Activated naive CD4-positive, alpha-beta T cell treated with anti-CD3 and anti-CD28 coated beads, Interleukin-2, amount 50 U/mL, for 72 hours (primary cell): ENCODE measurements around the gene MMRN2. TPM values are rescaled to one million over a fixed set of nuclear protein-coding genes. Genes with fewer than 3 reads are reported as not detected.
"Not testable (repeated sequence)": the region's sequence is repeated elsewhere in the genome, so short reads cannot be mapped to it uniquely, and the experiment has no call there.

Experiments
- ATAC-seq, 2 donors: fragments of 150-1000 bp; cut with Tn5 transposase; 2 replicates each; pipeline ENCODE4 v1.10.0; 2021; ENCODE audit warnings: mild to moderate bottlenecking in 2 of 2, moderate library complexity in 2 of 2
- DNase-seq, 2 donors: peaks; one replicate each; pipeline ENCODE4 v3.0.0; 2021 to 2022; ENCODE audit warnings: low spot score in 2 of 2
- H3K27ac Mint-ChIP-seq, 2 donors: one replicate each; pipeline ENCODE4 v1.8.0; 2022; ENCODE audit warnings: mild to moderate bottlenecking in 2 of 2, mixed read lengths in 2 of 2
- H3K36me3 Mint-ChIP-seq, 2 donors: one replicate each; pipeline ENCODE4 v1.8.0; 2022; ENCODE audit warnings: mixed read lengths in 2 of 2
- H3K9me3 Mint-ChIP-seq, 2 donors: one replicate each; pipeline ENCODE4 v1.8.0; 2022; ENCODE audit warnings: mixed read lengths in 2 of 2
- total RNA-seq, 2 donors: library from RNA; stranded (reverse); gene quantifications; one replicate each; pipeline ENCODE4 v1.2.3, GENCODE V29; 2022

The MMRN2 gene
- total RNA-seq, 2 donors from 2014 or later, result not detected

DNA sequence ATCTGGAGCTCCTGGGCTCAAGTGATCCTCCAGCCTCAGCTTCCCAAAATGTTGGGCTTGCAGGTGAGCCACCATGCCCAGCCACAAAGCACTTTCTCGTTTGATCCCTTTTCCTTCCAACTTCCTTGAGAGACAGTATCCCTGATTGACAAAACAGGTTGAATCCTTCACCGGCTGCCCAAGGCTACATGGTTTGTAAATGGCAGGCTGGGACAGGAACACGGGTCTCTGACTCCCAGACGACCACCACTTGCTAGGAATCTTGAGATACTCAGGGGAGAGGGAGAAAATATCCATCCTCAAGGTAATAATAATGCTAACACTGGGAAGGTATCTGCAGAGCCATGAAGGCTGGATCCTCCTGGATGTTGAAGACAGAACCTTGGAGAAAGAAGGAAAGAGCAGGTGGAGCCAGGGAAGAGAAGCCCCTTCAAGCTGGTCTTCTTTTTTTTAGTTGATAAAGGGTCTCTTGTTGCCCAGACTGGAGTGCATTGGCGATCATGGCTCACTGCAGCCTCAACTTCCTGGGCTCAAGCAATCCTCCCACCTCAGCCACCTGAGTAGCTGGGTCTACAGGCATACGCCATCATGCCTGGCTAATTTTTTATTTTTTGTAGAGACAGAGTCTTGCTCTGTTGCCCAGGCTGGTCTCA is 19.8 kb downstream of the MMRN2 start:
- ATAC-seq, result no peak
- H3K9me3 Mint-ChIP-seq, result no peaks in the 10 kb centered on the region

DNA sequence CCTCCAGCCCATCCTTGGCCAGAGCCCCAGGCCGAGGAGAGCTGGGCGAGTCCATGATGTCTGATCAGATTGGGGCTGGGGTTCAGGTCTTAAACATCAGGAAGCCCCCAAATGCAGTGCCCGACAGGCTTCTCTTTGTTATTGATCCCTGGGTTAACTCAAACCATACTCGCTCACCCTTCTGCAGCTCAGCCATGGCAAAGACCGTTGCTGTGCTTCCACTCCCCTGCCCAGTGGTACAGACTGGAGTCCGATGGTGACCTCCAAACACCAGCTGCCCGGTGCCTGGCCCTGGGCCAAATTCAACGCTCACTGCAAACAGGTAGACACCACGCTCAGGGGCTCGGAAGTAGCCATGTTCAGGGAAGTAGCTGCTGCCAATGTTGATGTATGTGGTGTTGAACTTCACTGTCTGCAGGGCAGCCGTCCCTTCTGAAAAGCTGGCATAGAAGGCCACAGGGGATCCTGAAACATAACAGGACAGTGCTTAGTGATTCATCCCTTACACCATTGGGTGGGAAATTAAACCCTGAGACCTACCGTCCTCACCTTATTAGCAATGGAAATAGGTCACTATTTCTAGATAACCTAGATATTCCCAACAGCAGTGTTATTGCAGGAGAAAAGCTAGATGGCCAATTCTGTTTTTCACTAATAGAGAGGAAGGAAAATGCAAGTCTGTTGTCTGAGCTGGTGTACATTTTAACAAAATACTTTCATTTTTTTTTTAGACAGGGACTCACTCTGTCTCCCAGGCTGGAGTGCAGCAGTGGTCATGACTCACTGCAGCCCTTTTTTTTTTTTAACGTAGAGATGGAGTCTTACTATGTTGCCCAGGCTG is 20.5 kb downstream of the MMRN2 start:
- DNase-seq (no peak), ATAC-seq (no peak)
- H3K27ac Mint-ChIP-seq, result no peak overlapping the region
- no peaks in the 10 kb centered on the region for H3K36me3 Mint-ChIP-seq
- H3K9me3 Mint-ChIP-seq, result no peaks in the 10 kb centered on the region

More for the DNA sequence above, 19.8 kb downstream of the MMRN2 start:
- H3K27ac Mint-ChIP-seq, result no peak overlapping the region
- DNase-seq, result no peak
- H3K36me3 Mint-ChIP-seq, result no peaks in the 10 kb centered on the region

DNA sequence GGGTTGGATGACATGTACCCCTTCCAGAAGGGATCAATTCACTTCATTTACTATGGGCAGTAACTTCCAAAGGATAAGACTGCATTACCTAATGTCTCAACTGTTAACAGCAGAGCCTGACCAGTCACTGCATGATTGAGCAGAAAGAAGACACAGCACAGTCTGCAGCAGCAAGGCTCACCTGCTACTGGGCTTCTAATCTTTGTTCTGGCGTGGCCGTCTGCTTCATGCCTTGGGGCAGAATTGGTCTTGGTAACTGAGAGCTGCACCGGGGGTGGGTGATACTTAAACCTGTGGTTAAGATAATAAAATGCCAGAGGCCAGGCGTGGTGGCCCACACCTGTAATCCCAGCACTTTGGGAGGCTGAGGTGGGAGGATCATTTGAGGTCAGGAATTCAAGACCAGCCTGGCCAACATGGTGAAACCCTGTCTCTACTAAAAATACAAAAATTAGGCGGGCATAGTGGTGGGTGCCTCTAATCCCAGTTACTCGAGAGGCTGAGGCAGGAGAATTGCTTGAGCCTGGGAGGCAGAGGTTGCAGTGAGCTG is 23.2 kb downstream of the MMRN2 start:
- H3K27ac Mint-ChIP-seq, ATAC-seq, H3K36me3 Mint-ChIP-seq, DNase-seq, H3K9me3 Mint-ChIP-seq: not testable (repeated sequence)

DNA sequence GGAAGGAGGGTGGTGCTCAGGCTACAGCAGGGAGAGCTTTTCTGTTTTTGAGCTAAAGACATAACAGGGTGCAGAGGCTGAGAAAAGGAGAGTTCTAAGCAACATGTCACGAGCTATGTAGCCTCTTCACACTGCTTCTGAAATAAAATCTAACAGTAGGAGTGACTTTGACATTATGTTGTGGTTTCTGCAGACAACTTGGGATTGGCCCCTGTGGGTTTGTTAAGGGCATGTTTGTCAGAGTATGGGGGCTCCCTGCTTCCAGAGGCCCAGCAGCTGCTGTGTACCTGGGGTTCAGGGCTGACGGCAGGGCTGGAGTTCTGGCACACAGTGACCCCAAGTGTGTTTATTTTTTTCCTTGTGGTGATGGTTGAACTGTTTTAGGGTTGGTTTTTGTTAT is 24.7 kb downstream of the MMRN2 start:
- DNase-seq (no peak), ATAC-seq (no peak)
- Mint-ChIP-seq H3K9me3 (no peaks in the 10 kb centered on the region), H3K27ac (no peak overlapping the region), H3K36me3 (no peaks in the 10 kb centered on the region)

GRCh38 chr10:86931872-86932271 is 25.5 kb downstream of the MMRN2 start:
- DNase-seq (no peak), ATAC-seq (no peak)
- Mint-ChIP-seq H3K9me3 (no peaks in the 10 kb centered on the region), H3K27ac (peak overlapping the region in 1 of 2 donors; percentile 25), H3K36me3 (no peaks in the 10 kb centered on the region)

DNA sequence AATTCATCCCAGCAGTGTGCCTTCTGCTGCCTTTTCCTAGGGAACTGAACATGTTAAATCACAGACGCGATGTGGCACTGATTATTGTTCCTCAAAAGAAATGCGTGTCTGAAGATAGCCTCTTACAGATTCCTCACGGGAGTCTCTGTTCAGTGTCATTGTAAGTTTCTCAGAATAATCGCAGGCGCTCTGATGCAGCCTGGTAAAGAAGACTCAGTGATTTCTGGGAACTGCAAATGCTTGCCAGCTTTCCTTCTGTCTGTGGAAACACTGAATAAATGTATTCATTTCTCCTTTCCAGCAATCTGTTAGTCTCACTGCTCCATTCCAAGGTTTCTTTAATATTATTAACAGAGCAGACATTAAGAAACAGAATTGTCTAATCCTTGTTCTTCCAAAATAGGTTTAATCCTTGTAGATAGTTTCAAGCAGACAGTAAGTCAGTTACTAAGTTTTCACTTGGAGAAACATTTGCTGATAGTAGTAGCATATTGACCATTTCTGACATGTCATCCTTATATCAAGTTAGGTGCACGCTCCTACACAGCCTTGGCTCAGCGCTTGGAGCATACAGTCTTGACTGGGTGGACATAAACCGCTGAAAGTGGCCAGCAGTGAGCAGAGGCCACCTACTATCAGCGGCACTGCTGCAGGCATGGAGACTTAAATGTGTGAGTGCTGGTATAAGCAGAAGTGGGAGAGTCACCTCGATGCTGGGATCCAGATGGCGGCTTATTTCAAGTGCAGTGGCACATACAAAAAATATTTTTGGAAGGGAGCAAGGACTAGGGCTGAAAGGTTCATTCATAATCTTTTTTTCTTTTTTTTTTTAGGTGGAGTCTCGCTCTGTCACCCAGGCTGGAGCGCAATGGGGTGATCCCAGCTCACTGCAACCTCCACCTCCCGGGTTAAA is 27.7 kb downstream of the MMRN2 start:
- no peak overlapping the region for H3K27ac Mint-ChIP-seq
- DNase-seq (no peak), ATAC-seq (no peak)
- H3K36me3 Mint-ChIP-seq, result no peaks in the 10 kb centered on the region
- H3K9me3 Mint-ChIP-seq, result no peaks in the 10 kb centered on the region

- no peak for DNase-seq
- Mint-ChIP-seq H3K36me3 (no peaks in the 10 kb centered on the region), H3K9me3 (no peaks in the 10 kb centered on the region), H3K27ac (no peak overlapping the region)
- no peak for ATAC-seq
Observed at GRCh38 chr10:86922553-86922961, 34.9 kb downstream of the MMRN2 start.

GRCh38 chr10:86918022-86918471 is 39.4 kb downstream of the MMRN2 start:
- no peak overlapping the region for H3K27ac Mint-ChIP-seq
- no peaks in the 10 kb centered on the region for H3K36me3 Mint-ChIP-seq
- DNase-seq (no peak), ATAC-seq (no peak)
- H3K9me3 Mint-ChIP-seq, result no peaks in the 10 kb centered on the region

- no peaks in the 10 kb centered on the region for H3K36me3 Mint-ChIP-seq
- H3K9me3 Mint-ChIP-seq, result no peaks in the 10 kb centered on the region
- no peak for ATAC-seq
- no peak overlapping the region for H3K27ac Mint-ChIP-seq
- no peak for DNase-seq
Observed at GRCh38 chr10:86914734-86915133, 42.7 kb downstream of the MMRN2 start.

DNA sequence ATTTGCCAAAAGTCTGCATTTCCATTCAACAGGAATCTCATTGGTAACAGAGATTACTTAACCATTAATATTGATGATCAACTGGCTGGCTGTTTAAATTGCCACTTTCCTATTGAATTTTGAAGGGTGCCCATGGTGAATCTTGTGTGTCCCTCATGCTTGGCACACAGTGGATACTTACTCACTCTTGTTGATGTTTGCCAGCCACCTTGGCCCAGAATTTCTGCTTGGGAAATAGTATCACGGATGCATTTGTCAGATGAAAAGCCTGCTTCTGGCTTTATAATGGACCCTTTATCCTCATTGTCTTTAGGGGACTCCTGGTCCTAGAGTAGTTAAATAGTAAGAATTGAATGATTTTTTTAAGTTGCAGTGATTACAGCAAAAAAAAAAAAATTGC is 52.0 kb downstream of the MMRN2 start:
- Mint-ChIP-seq H3K27ac (no peak overlapping the region), H3K36me3 (peaks cover 14 to 17% of the 10 kb centered on the region in 2 donors), H3K9me3 (peaks cover 4 to 6% of the 10 kb centered on the region in 2 donors)
- DNase-seq (no peak), ATAC-seq (no peak)

- no peak for DNase-seq
- Mint-ChIP-seq H3K36me3 (peaks cover 14 to 17% of the 10 kb centered on the region in 2 donors), H3K9me3 (peaks cover 4 to 6% of the 10 kb centered on the region in 2 donors), H3K27ac (no peak overlapping the region)
- no peak for ATAC-seq
Observed at GRCh38 chr10:86904600-86904999, 52.8 kb downstream of the MMRN2 start.

GRCh38 chr10:86900955-86901354 is 56.5 kb downstream of the MMRN2 start:
- ATAC-seq (no peak), DNase-seq (no peak)
- H3K36me3 Mint-ChIP-seq, result peaks cover 3 to 6% of the 10 kb centered on the region in 2 donors
- no peaks in the 10 kb centered on the region for H3K9me3 Mint-ChIP-seq
- H3K27ac Mint-ChIP-seq, result no peak overlapping the region

DNA sequence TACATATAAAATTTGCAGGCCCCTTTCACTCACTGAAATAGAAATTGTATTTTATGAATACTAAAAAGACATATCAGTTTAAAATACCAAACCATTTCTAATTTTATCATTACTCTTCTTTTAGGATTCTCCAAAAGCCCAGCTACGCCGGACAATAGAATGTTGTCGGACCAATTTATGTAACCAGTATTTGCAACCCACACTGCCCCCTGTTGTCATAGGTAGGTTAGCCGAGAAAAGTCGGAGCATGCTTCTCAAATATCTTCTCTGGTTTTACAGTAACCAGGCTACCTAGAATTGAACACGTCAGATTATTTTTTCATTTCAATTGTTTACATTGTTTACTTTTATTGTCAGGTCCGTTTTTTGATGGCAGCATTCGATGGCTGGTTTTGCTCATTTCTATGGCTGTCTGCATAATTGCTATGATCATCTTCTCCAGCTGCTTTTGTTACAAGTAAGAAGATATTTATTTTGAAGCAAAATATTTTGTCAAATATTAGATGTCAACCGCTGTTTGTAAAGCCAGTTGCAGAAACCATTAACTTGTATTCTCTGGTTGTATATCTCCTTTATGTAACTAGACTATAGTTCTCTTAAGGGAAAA is 57.6 kb downstream of the MMRN2 start:
- DNase-seq (peak in 1 of 2 donors; percentile 45), ATAC-seq (peak in 1 of 2 donors; percentile 46)
- Mint-ChIP-seq H3K9me3 (no peaks in the 10 kb centered on the region), H3K36me3 (no peaks in the 10 kb centered on the region), H3K27ac (no peak overlapping the region)

DNA sequence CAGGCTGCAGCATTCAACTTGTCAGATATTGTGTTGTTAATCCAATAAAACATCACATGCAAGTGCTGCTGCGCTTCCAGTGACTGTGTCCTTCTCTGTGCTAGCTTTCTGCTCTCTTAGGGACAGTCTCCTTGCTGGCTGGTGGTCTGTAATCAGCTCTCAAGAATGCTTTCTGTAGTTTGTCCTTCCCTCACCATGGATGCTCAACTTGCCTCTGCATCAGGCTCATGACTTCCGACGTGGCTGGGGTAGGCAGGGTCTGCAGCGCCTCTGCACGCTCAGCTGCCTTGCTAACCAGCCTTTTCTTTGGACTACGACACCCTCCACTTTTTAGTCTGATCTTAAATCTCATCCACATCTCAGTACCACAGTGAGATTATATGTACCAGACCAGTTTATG is 58.3 kb downstream of the MMRN2 start:
- DNase-seq, result no peak
- H3K36me3 Mint-ChIP-seq, result no peaks in the 10 kb centered on the region
- H3K27ac Mint-ChIP-seq, result no peak overlapping the region
- no peak for ATAC-seq
- no peaks in the 10 kb centered on the region for H3K9me3 Mint-ChIP-seq

DNA sequence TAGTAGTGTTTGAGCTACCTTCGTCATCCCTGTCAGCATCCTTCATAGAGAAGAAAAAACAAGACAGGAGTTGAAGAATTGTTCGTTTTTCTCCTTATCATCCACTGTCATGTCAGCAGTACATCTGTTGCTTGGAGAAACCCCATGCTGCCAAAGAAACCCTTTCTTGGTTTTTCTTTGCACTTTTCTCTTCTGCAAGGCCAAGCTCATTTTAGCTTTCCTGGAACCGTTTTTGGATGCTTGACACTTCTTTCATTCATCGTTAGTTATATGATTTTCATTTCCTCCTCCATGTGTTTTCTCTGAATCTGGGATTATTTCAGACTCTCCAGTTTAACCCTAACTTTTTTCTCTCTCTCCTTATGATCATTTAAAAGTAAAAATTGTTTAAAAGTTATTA is 58.9 kb downstream of the MMRN2 start:
- DNase-seq, result no peak
- Mint-ChIP-seq H3K9me3 (no peaks in the 10 kb centered on the region), H3K36me3 (no peaks in the 10 kb centered on the region), H3K27ac (no peak overlapping the region)
- no peak for ATAC-seq

DNA sequence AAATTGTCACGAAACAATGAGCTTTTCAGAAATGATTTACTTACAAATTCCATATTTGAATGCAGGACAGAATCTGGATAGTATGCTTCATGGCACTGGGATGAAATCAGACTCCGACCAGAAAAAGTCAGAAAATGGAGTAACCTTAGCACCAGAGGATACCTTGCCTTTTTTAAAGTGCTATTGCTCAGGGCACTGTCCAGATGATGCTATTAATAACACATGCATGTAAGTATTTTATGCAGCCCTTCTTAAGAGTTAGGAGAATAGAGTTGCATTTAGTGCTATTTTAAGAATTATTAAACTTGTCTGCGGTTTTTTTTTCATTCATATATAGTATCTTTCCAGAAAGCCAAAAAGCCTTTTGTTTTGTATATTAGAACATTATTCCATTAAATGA is 67.4 kb downstream of the MMRN2 start:
- ATAC-seq (no peak), DNase-seq (no peak)
- Mint-ChIP-seq H3K9me3 (no peaks in the 10 kb centered on the region), H3K27ac (no peak overlapping the region), H3K36me3 (no peaks in the 10 kb centered on the region)
